HG03060 (cell line): ENCODE measurements around the gene SMARCAL1.

Source experiments
- ATAC-seq: cut with Tn5 transposase; IDR thresholded peaks from one replicate; pipeline ENCODE4 v1.9.1; 2021; ENCODE audit warnings: low read depth, moderate number of reproducible peaks; ENCODE audit not compliant: unreplicated experiment

SMARCAL1 gene

GRCh38 chr2:216425008-216425787 lies 12.9 kb downstream of the SMARCAL1 start:
- no peak for ATAC-seq

GRCh38 chr2:216426166-216426777 lies 14.0 kb downstream of the SMARCAL1 start:
- ATAC-seq, result no peak

- no peak for ATAC-seq
These were observed 14.7 kb downstream of the SMARCAL1 start for GRCh38 chr2:216426938-216427337.

- no peak for ATAC-seq
These were observed 16.5 kb downstream of the SMARCAL1 start for GRCh38 chr2:216428618-216429350.

- ATAC-seq, result no peak
These were observed 17.1 kb downstream of the SMARCAL1 start for GRCh38 chr2:216429428-216429827.

- no peak for ATAC-seq
These were observed 18.7 kb downstream of the SMARCAL1 start for GRCh38 chr2:216430811-216431530.

- no peak for ATAC-seq
These were observed 19.2 kb downstream of the SMARCAL1 start for GRCh38 chr2:216431531-216431856.

- ATAC-seq, result no peak
These were observed 24.1 kb downstream of the SMARCAL1 start for GRCh38 chr2:216436383-216436782.

GRCh38 chr2:216441308-216442010 lies 29.2 kb downstream of the SMARCAL1 start:
- ATAC-seq, result no peak

- ATAC-seq, result no peak
These were observed 33.2 kb downstream of the SMARCAL1 start for GRCh38 chr2:216445501-216445900.

GRCh38 chr2:216446343-216446742 lies 34.1 kb downstream of the SMARCAL1 start:
- ATAC-seq, result no peak

GRCh38 chr2:216447293-216447692 lies 35.0 kb downstream of the SMARCAL1 start:
- ATAC-seq, result no peak

GRCh38 chr2:216448829-216449228 lies 36.5 kb downstream of the SMARCAL1 start:
- no peak for ATAC-seq

GRCh38 chr2:216450346-216450745 lies 38.1 kb downstream of the SMARCAL1 start:
- ATAC-seq, result no peak

- no peak for ATAC-seq
These were observed 38.5 kb downstream of the SMARCAL1 start for GRCh38 chr2:216450784-216451183.

GRCh38 chr2:216453955-216454614 lies 41.8 kb downstream of the SMARCAL1 start:
- ATAC-seq, result no peak

GRCh38 chr2:216463148-216463547 lies 50.9 kb downstream of the SMARCAL1 start:
- no peak for ATAC-seq

GRCh38 chr2:216464104-216464720 lies 51.9 kb downstream of the SMARCAL1 start:
- ATAC-seq, result no peak

- ATAC-seq, result no peak
These were observed 53.4 kb downstream of the SMARCAL1 start for GRCh38 chr2:216465579-216466195.
